ENCODE data around the gene WDHD1. TPM values are rescaled to one million over a fixed set of nuclear protein-coding genes. Genes with fewer than 3 reads are reported as not detected.
"Not testable (repeated sequence)": the region's sequence is repeated elsewhere in the genome, so short reads cannot be mapped to it uniquely, and the experiment has no call there.

WDHD1 gene
- total RNA-seq, 1 experiment from 2014 or later: 6.5 TPM

DNA sequence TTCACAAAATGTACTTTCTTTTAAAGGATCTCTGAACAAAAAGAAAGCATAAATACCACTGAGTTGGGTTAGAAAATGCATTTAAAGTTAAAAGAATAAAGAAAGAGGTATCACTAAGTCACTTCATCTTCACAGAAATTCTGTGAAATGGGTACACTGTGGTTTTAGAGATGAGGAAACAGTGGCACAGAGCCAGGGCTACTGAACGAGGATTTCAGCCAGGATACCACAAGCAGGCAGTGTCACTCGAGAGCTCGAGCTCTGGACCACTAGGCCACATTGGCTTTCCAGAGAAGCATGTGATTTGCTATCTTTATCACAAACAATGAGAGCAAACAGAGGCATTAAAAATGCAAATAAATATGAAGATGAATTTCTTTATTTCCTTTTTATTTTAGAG is 51.0 kb downstream of the WDHD1 start:
- Mint-ChIP-seq H3K9me3 (ENCODE audit: unreplicated experiment) (no peaks in the 10 kb centered on the region), H3K27ac (ENCODE audit: low read depth, unreplicated experiment) (peak overlapping the region; percentile 67), H3K36me3 (ENCODE audit: insufficient read depth, unreplicated experiment) (peaks cover 14% of the 10 kb centered on the region), H3K27me3 (ENCODE audit: insufficient read depth, unreplicated experiment) (no peaks in the 10 kb centered on the region), H3K4me1 (ENCODE audit: insufficient read depth, unreplicated experiment) (no peaks in the 10 kb centered on the region), H3K4me3 (ENCODE audit: unreplicated experiment) (no peak overlapping the region)
- ChIA-PET POLR2A (interaction anchor here (0.6 to 2.6 kb wide), 4 partner anchors 20 to 75 kb away, joined by 3 to 7 read pairs (median 3); partner anchors contain the start of gene MAPK1IP1L), CTCF (interaction anchor here (0.6 to 1.0 kb wide), 2 partner anchors 16 to 44 kb away, joined by 3 to 4 read pairs; no protein-coding TSS in a partner anchor)
- BruUV-seq (replicated peaks): no TSS peak
- TF ChIP-seq, protein P1, sequence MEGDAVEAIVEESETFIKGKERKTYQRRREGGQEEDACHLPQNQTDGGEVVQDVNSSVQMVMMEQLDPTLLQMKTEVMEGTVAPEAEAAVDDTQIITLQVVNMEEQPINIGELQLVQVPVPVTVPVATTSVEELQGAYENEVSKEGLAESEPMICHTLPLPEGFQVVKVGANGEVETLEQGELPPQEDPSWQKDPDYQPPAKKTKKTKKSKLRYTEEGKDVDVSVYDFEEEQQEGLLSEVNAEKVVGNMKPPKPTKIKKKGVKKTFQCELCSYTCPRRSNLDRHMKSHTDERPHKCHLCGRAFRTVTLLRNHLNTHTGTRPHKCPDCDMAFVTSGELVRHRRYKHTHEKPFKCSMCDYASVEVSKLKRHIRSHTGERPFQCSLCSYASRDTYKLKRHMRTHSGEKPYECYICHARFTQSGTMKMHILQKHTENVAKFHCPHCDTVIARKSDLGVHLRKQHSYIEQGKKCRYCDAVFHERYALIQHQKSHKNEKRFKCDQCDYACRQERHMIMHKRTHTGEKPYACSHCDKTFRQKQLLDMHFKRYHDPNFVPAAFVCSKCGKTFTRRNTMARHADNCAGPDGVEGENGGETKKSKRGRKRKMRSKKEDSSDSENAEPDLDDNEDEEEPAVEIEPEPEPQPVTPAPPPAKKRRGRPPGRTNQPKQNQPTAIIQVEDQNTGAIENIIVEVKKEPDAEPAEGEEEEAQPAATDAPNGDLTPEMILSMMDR (IDR thresholded peaks at IDR 0.05; ENCODE audit: unreplicated experiment): no peak
- no peak for DNase-seq (ENCODE audit: unreplicated experiment)
- intact Hi-C loops (cut with micrococcal nuclease): loop anchor here (5.0 kb wide), 1 partner anchor 74 kb away; the partner anchor contains the start of gene GCH1

DNA sequence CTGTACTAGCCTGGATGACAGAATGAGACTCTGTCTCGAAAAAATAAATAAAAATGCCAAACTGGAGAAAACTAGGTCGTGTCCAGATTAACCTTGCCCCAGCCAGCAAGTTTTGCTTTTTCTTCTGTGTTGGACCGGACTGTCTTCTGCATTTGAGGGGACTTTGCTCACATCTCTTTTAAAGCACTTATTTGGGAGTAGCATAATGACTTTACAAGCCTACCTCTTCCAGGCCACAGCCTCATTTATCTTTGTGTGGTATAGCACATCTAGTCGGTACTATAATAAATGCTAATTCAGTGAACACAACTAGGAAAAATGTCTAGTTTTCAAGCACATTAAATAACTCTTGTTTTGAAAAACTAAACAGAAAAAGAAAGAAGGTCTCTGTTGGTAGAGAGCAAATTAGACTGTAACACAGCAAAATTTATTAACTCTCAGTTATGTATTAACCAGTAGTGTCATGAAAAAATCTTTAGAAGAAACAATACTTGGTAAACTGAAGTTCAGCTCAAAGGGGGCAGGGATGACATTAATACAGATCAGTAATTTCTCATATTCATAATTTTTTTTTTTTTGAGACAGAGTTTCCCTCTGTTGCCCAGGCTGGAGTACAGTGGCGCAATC is 52.0 kb downstream of the WDHD1 start:
- no peak overlapping the region for H3K27ac Mint-ChIP-seq (ENCODE audit: low read depth, unreplicated experiment)

DNA sequence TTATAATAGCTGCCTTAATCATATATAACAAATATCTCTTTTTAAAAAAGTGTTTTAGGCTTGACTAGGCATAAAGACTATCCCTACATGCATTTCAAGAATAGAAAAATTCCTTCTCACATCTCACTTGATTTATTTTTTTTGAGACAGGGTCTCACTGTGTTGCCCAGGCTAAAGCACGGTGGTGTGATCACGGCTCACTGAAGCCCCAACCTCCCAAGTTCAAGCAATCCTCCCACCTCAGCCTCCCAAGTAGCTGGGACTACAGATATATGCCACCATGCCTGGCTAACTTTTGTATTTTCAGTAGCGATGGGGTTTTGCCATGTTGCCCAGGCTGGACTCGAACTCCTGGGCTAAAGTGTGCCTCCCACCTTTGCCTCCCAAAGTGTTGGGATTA is 59.4 kb downstream of the WDHD1 start:
- Mint-ChIP-seq H3K4me3 (ENCODE audit: unreplicated experiment) (no peak overlapping the region), H3K4me1 (ENCODE audit: insufficient read depth, unreplicated experiment) (no peaks in the 10 kb centered on the region), H3K9me3 (ENCODE audit: unreplicated experiment) (no peaks in the 10 kb centered on the region), H3K27ac (ENCODE audit: low read depth, unreplicated experiment) (no peak overlapping the region), H3K27me3 (ENCODE audit: insufficient read depth, unreplicated experiment) (no peaks in the 10 kb centered on the region), H3K36me3 (ENCODE audit: insufficient read depth, unreplicated experiment) (peaks cover 21% of the 10 kb centered on the region)
- intact Hi-C loops (cut with micrococcal nuclease): no loop called here
- DNase-seq (ENCODE audit: unreplicated experiment): no peak
- BruUV-seq (replicated peaks): no TSS peak
- ChIA-PET POLR2A (interaction anchor here (1.0 kb wide), 1 partner anchor 85 kb away, joined by 3 read pairs; no protein-coding TSS in a partner anchor), CTCF (interaction anchor here (1.2 kb wide), 1 partner anchor 14 kb away, joined by 7 read pairs; no protein-coding TSS in a partner anchor)
- TF ChIP-seq, protein P1 (IDR thresholded peaks at IDR 0.05; ENCODE audit: unreplicated experiment): no peak

More for the DNA sequence above, 52.0 kb downstream of the WDHD1 start:
- H3K9me3 Mint-ChIP-seq (ENCODE audit: unreplicated experiment): no peaks in the 10 kb centered on the region
- BruUV-seq (replicated peaks): no TSS peak
- H3K36me3 Mint-ChIP-seq (ENCODE audit: insufficient read depth, unreplicated experiment): peaks cover 14% of the 10 kb centered on the region
- POLR2A ChIA-PET: interaction anchor here (1.6 kb wide), 1 partner anchor 10 kb away, joined by 4 read pairs; no protein-coding TSS in a partner anchor
- intact Hi-C loops (cut with micrococcal nuclease): loop anchor here (5.0 kb wide), 1 partner anchor 73 kb away; the partner anchor contains the start of gene GCH1
- TF ChIP-seq, protein P1 (IDR thresholded peaks at IDR 0.05; ENCODE audit: unreplicated experiment): no peak
- H3K27me3 Mint-ChIP-seq (ENCODE audit: insufficient read depth, unreplicated experiment): no peaks in the 10 kb centered on the region
- DNase-seq (ENCODE audit: unreplicated experiment): no peak
- H3K4me3 Mint-ChIP-seq (ENCODE audit: unreplicated experiment): no peak overlapping the region
- CTCF ChIA-PET: interaction anchor here (0.6 to 0.7 kb wide), 2 partner anchors 186 to 486 kb away, joined by 3 to 6 read pairs; no protein-coding TSS in a partner anchor
- H3K4me1 Mint-ChIP-seq (ENCODE audit: insufficient read depth, unreplicated experiment): no peaks in the 10 kb centered on the region

DNA sequence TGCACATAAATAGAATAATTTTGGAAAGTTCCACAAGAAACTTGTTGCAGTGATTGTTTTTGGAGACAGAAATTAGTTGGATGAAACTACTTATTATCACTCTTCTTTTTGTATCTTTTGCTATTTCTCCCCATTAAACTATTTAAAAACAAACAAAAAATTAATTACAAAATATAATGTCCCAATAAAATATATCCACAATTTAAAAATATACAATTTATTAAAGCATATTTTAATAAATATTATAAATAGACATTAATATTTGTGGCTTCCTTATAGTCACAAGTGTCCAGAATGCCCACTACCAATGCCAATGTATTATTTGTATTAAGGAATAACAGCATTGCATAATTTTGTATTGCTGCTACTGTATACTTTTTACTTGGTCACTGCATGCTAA is 71.8 kb downstream of the WDHD1 start:
- intact Hi-C loops (cut with micrococcal nuclease): no loop called here
- ChIA-PET POLR2A (no interaction called here), CTCF (interaction anchor here (0.6 kb wide), 1 partner anchor 26 kb away, joined by 3 read pairs; no protein-coding TSS in a partner anchor)
- no peak overlapping the region for H3K4me3 Mint-ChIP-seq (ENCODE audit: unreplicated experiment)
- no peaks in the 10 kb centered on the region for H3K27me3 Mint-ChIP-seq (ENCODE audit: insufficient read depth, unreplicated experiment)
- no peak overlapping the region for H3K27ac Mint-ChIP-seq (ENCODE audit: low read depth, unreplicated experiment)
- H3K4me1 Mint-ChIP-seq (ENCODE audit: insufficient read depth, unreplicated experiment): no peaks in the 10 kb centered on the region
- BruUV-seq (replicated peaks): no TSS peak
- DNase-seq (ENCODE audit: unreplicated experiment): no peak
- TF ChIP-seq, protein P1 (IDR thresholded peaks at IDR 0.05; ENCODE audit: unreplicated experiment): no peak
- H3K9me3 Mint-ChIP-seq (ENCODE audit: unreplicated experiment): no peaks in the 10 kb centered on the region
- peaks cover 21% of the 10 kb centered on the region for H3K36me3 Mint-ChIP-seq (ENCODE audit: insufficient read depth, unreplicated experiment)

DNA sequence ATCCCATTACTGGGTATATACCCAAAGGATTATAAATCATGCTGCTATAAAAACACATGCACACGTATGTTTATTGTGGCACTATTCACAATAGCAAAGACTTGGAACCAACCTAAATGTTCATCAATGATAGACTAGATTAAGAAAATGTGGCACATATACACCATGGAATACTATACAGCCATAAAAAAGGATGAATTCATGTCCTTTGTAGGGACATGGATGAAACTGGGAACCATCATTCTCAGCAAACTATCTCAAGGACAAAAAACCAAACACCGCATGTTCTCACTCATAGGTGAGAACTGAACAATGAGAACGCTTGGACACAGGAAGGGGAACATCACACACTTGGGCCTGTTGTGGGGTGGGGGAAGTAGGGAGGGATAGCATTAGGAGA is 73.3 kb downstream of the WDHD1 start:
- CTCF ChIA-PET; intact Hi-C loops (cut with micrococcal nuclease); BruUV-seq (replicated peaks): not testable (repeated sequence)

DNA sequence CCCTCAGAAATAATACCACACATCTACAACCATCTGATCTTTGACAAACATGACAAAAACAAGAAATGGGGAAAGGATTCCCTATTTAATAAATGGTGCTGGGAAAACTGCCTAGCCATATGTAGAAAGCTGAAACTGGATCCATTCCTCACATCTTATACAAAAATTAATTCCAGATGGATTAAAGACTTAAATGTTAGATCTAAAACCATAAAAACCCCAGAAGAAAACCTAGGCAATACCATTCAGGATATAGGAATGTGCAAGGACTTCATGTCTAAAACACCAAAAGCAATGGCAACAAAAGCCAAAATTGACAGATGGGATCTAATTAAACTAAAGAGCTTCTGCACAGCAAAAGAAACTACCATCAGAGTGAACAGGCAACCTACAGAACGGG is 74.1 kb downstream of the WDHD1 start:
- CTCF ChIA-PET; H3K9me3 Mint-ChIP-seq (ENCODE audit: unreplicated experiment); DNase-seq (ENCODE audit: unreplicated experiment); H3K4me3 Mint-ChIP-seq (ENCODE audit: unreplicated experiment); H3K4me1 Mint-ChIP-seq (ENCODE audit: insufficient read depth, unreplicated experiment); POLR2A ChIA-PET; H3K27ac Mint-ChIP-seq (ENCODE audit: low read depth, unreplicated experiment); H3K27me3 Mint-ChIP-seq (ENCODE audit: insufficient read depth, unreplicated experiment); intact Hi-C loops (cut with micrococcal nuclease); BruUV-seq (replicated peaks): not testable (repeated sequence)
- H3K36me3 Mint-ChIP-seq (ENCODE audit: insufficient read depth, unreplicated experiment): peaks cover 14% of the 10 kb centered on the region

More for the DNA sequence above, 73.3 kb downstream of the WDHD1 start:
- H3K9me3 Mint-ChIP-seq (ENCODE audit: unreplicated experiment); H3K4me3 Mint-ChIP-seq (ENCODE audit: unreplicated experiment); H3K27me3 Mint-ChIP-seq (ENCODE audit: insufficient read depth, unreplicated experiment); H3K4me1 Mint-ChIP-seq (ENCODE audit: insufficient read depth, unreplicated experiment); DNase-seq (ENCODE audit: unreplicated experiment); H3K27ac Mint-ChIP-seq (ENCODE audit: low read depth, unreplicated experiment): not testable (repeated sequence)
- POLR2A ChIA-PET: interaction anchor here (0.7 kb wide), 1 partner anchor 51 kb away, joined by 3 read pairs; no protein-coding TSS in a partner anchor
- peaks cover 16% of the 10 kb centered on the region for H3K36me3 Mint-ChIP-seq (ENCODE audit: insufficient read depth, unreplicated experiment)
